ENCODE data around the gene TRIM71.

The TRIM71 gene

GRCh38 chr3:32946973-32947788, 129.4 kb downstream of the TRIM71 start:
- DNase-seq = no peak

Measured in NCI-H1092 treated with DMSO at 0.1 percent for 48 hours (cell line).